Ovary (tissue), 3 donors: ENCODE data around the gene RPL41.

Source experiments
- CTCF ChIP-seq, 3 donors: fragments of 450-650 bp in 2 of 3; fragments of 200-600 bp in 1 of 3; IDR thresholded peaks; one replicate each; pipeline versions ENCODE4 v1.5.1 to v1.8.0; 2016 to 2022; ENCODE audit warnings: antibody characterized with exemption in 3 of 3, mild to moderate bottlenecking in 1 of 3
- EP300 ChIP-seq: sonication (generic); formaldehyde crosslinking; IDR thresholded peaks from one replicate; pipeline ENCODE4 v1.6.1; 2017; ENCODE audit warnings: antibody characterized with exemption
- POLR2A ChIP-seq: fragments of 450-650 bp; IDR thresholded peaks from one replicate; pipeline ENCODE4 v1.6.1; 2017; ENCODE audit warnings: antibody characterized with exemption, mild to moderate bottlenecking, moderate library complexity
- donor health status: DM: no; HTN: no; CAD: no.

GRCh38 chr12:56146492-56147460, 30.3 kb downstream of the RPL41 start:
- TF ChIP-seq CTCF (IDR thresholded peaks at IDR 0.05) (no peak), POLR2A (no peak), EP300 (no peak)
